Measurements from ENCODE around the gene AXIN1.

DNA sequence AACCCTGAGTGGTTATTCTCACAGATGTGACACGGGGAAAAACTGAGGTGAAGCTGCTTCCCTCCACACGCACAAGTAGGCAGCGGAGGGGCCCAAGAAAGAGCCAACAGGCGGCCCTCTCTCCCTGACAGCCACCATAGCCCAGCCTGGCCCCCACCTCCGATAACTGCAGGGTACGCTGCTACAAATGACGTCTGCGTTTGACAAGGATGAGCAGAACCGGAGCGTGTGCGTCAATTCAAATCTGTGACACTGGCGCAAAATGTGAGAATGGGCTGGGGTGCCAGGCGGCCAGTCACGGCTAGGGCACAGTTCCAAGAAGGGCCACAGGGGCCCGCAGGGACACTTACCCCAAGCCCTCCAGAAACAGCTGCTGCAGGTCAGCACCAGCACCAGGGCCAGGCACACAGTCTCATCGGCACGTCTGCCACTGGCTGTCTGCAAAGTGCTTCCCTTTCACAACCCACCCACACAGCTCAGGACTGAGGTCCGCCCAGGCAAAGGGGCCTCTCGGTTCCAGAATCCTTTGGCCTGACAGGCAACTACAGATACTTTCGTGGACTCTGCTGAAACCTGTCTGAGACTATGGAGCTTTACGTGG lies 14.4 kb downstream of the AXIN1 start:
- TF ChIP-seq, protein P1, sequence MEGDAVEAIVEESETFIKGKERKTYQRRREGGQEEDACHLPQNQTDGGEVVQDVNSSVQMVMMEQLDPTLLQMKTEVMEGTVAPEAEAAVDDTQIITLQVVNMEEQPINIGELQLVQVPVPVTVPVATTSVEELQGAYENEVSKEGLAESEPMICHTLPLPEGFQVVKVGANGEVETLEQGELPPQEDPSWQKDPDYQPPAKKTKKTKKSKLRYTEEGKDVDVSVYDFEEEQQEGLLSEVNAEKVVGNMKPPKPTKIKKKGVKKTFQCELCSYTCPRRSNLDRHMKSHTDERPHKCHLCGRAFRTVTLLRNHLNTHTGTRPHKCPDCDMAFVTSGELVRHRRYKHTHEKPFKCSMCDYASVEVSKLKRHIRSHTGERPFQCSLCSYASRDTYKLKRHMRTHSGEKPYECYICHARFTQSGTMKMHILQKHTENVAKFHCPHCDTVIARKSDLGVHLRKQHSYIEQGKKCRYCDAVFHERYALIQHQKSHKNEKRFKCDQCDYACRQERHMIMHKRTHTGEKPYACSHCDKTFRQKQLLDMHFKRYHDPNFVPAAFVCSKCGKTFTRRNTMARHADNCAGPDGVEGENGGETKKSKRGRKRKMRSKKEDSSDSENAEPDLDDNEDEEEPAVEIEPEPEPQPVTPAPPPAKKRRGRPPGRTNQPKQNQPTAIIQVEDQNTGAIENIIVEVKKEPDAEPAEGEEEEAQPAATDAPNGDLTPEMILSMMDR (IDR thresholded peaks at IDR 0.05): no peak
- TF ChIP-seq POLR2A (IDR thresholded peaks at IDR 0.05): no peak
